ENCODE data around the gene PNRC2. TPM values are rescaled to one million over a fixed set of nuclear protein-coding genes. Genes with fewer than 3 reads are reported as not detected.
A peak's percentile ranks its signal among the peaks of the same experiment; 100 is the strongest.

PNRC2 gene
- total RNA-seq, 3 donors from 2014 or later, result 126 to 163 (median 134) TPM

DNA sequence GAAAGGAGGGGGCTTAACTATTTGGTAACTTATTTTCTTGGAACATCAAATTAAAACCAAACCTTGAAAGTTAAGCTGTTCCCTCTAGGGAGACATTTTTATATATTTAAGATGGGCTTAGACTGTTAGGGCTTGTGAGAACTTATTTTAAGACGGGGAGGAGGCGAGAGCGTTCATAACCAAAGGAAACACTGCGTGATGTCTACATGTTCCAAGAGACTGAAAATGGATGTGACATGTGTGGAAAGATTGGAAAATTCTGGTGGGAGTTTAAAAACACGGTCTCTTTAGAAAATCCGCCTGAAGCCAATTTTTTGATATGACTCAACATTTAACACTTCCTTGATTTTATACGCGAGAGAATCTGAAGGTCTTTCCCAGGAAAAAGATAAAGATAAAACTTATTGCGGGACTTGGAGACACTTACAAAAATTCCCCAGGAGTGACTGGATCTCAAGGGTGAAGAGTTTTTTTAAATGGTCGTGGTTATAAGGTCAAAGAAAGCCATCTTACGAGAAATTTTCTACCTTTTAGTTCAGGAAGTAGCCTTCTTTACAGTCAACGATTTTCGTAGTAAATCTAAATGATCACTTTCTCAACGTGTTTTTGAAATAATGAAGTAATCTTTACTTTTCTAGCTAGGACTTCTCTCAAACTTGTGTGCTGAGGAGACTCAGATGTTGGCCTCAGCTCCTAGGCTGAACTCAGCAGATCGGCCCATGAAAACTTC is 828 bp downstream of the PNRC2 start:
- Histone ChIP-seq H3K4me1 (no peaks in the 10 kb centered on the region), H3K27me3 (no peaks in the 10 kb centered on the region), H3K27ac (peak overlapping the region; percentile 98 to 100), H3K36me3 (no peaks in the 10 kb centered on the region), H3K9me3 (no peaks in the 10 kb centered on the region), H3K4me3 (peak overlapping the region; percentile 69 to 89 (median 85))
- DNase-seq (ENCODE audit: low spot score in 2 of 2), result no peak
- intact Hi-C loops (cut with DNase I; ENCODE audit: low total_unique reads), result no loop called here
- no peak for TF ChIP-seq POLR2AphosphoS5 (IDR thresholded peaks at IDR 0.05)
- TF ChIP-seq POLR2A (IDR thresholded peaks at IDR 0.05), result no peak
- TF ChIP-seq CTCF (IDR thresholded peaks at IDR 0.05), result no peak

DNA sequence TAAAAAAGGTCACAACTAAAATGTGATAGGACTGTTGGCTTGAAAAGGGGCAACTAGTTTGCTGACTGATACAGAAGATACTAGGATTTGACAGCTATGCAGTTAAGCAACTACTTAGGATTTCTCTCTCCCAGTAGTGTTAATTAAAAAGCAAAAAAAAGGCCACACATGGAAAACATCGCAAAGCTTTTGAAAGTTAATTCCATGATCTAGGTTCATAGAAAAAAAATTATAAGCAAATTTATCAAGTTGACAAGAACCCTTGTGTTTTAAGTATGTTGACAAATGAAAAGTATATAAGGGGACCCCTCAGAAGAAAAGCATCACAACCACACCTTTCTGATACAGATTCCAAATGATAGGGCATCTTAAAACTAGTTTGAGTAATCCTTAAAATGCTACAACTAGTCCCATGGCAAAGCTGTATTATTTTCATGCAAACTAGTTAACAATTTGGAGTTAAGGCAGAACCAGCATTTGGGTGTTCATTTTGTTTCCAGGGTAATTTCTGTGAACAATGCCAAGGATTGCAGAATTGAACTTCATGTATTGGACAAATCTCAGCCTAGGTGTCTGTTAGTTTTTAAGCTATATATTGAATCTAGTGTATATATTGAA is 4.1 kb downstream of the PNRC2 start:
- no peak for TF ChIP-seq POLR2A (IDR thresholded peaks at IDR 0.05)
- no peak for TF ChIP-seq CTCF (IDR thresholded peaks at IDR 0.05)
- TF ChIP-seq POLR2AphosphoS5 (IDR thresholded peaks at IDR 0.05), result no peak
- Histone ChIP-seq H3K4me1 (no peaks in the 10 kb centered on the region), H3K27ac (peak overlapping the region in 1 of 2 donors; percentile 15), H3K9me3 (no peaks in the 10 kb centered on the region), H3K27me3 (no peaks in the 10 kb centered on the region), H3K36me3 (no peaks in the 10 kb centered on the region), H3K4me3 (no peak overlapping the region)
- intact Hi-C loops (cut with DNase I; ENCODE audit: low total_unique reads), result no loop called here
- DNase-seq (ENCODE audit: low spot score in 2 of 2), result no peak

GRCh38 chr1:23964235-23964668 is 4.6 kb downstream of the PNRC2 start:
- H3K9me3 ChIP-seq, result no peaks in the 10 kb centered on the region
- intact Hi-C loops (cut with DNase I; ENCODE audit: low total_unique reads), result no loop called here
- H3K4me3 ChIP-seq, result no peak overlapping the region
- H3K36me3 ChIP-seq, result no peaks in the 10 kb centered on the region
- DNase-seq (ENCODE audit: low spot score in 2 of 2), result no peak
- H3K4me1 ChIP-seq, result no peaks in the 10 kb centered on the region
- TF ChIP-seq POLR2A (IDR thresholded peaks at IDR 0.05) (no peak), CTCF (IDR thresholded peaks at IDR 0.05) (no peak), POLR2AphosphoS5 (IDR thresholded peaks at IDR 0.05) (no peak)
- no peaks in the 10 kb centered on the region for H3K27me3 ChIP-seq
- H3K27ac ChIP-seq, result peak overlapping the region; percentile 14 to 15

- Histone ChIP-seq H3K27ac (peak overlapping the region; percentile 14 to 32), H3K27me3 (no peaks in the 10 kb centered on the region), H3K4me1 (no peaks in the 10 kb centered on the region), H3K4me3 (no peak overlapping the region), H3K36me3 (no peaks in the 10 kb centered on the region), H3K9me3 (no peaks in the 10 kb centered on the region)
- no peak for DNase-seq (ENCODE audit: low spot score in 2 of 2)
- TF ChIP-seq POLR2AphosphoS5 (IDR thresholded peaks at IDR 0.05) (no peak), POLR2A (IDR thresholded peaks at IDR 0.05) (no peak), CTCF (IDR thresholded peaks at IDR 0.05) (no peak)
- intact Hi-C loops (cut with DNase I; ENCODE audit: low total_unique reads), result no loop called here
These were observed 5.4 kb downstream of the PNRC2 start for GRCh38 chr1:23964790-23965740.

Data from breast epithelium (tissue), 4 donors.